Spleen (tissue), 7 donors: ENCODE data around the gene POMP.

Source experiments
- CTCF ChIP-seq, 11 experiments: fragments of 200-600 bp in 7 of 11; fragments of 450-650 bp in 4 of 11; sonication (generic) in 4 of 11; IDR thresholded peaks in 8 of 11; conservative IDR thresholded peaks in 3 of 11; 1 replicate in 7 of 11; 2 replicates in 4 of 11; pipeline versions ENCODE4 v1.4.0 to v1.8.0; 2016 to 2021; ENCODE audit warnings: antibody characterized with exemption in 11 of 11, inconsistent platforms in 4 of 11, mild to moderate bottlenecking in 1 of 11
- POLR2A ChIP-seq, 3 donors: fragments of 450-650 bp; IDR thresholded peaks; one replicate each; pipeline ENCODE4 v1.5.1; 2017; ENCODE audit warnings: antibody characterized with exemption in 3 of 3, mild to moderate bottlenecking in 1 of 3
- POLR2AphosphoS5 ChIP-seq, 3 donors: sonication (generic); formaldehyde crosslinking; IDR thresholded peaks; one replicate each; pipeline ENCODE4 v1.5.1; 2017; ENCODE audit warnings: antibody characterized with exemption in 3 of 3
- donor health status: DM: no; HTN: no; CAD: no; lungs with moderate emphysema.
- donor health status: DM: no; HTN: no; CAD: no.
- donor health status: DM: no; HTN: no; CAD: no.

DNA sequence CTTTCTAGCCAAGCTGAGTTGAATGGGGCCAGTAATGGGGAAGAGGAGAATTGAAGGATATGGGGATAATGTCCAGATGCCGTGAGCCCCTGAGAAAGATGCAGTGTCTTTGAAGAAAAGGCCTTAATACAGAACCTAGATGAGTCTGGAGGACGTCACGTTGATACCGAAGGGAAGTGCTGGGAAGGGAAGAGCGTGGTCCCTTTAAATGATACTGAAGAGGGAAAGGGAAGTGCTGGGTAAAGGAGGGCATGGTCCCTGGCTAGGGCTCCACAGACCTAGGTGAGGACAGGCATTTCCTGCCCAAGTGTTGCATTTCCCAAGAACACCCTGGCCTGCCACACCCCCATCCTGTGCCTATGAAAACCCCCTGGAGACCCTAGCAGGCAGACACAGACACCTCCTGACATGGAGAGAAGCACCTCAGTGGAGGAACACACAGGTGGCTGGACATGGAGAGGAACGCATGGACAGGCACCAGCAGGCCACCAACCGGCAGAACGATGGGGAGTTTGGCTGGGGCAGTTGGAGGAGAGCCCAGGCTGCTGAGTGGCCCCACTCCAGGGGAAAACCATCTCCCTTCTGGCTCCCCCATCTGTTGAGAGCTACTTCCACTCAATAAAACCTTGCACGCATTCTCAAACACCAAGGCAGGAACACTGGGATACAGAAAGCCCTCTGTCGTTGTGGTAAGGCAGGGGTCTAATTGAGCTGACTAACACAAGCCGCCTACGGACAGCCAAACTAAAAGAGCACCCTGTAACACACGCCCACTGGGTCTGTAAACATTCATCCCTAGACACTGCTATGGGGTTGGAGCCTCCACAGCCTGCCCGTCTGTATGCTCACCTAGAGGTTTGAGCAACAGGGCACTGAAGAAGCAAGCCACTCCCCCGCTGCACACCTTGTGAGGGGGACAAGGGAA is 34.9 kb upstream of the POMP start:
- no peak for TF ChIP-seq CTCF (IDR thresholded peaks at IDR 0.05 in 8 of 11, conservative IDR thresholded peaks at IDR 0.05 in 3 of 11)
- TF ChIP-seq POLR2A (IDR thresholded peaks at IDR 0.05) = no peak
- no peak for TF ChIP-seq POLR2AphosphoS5 (IDR thresholded peaks at IDR 0.05)
